Astrocyte of the hippocampus (primary cell): Measurements from ENCODE around the gene BLVRA.
"Not testable (repeated sequence)": the region's sequence is repeated elsewhere in the genome, so short reads cannot be mapped to it uniquely, and the experiment has no call there.

Experiments used
- DNase-seq: peaks from one replicate; pipeline ENCODE4 v3.0.0; 2011; ENCODE audit warnings: low read depth, low spot score

BLVRA gene

GRCh38 chr7:43769791-43770465 lies 11.4 kb downstream of the BLVRA start:
- DNase-seq, result no peak

- no peak for DNase-seq
Observed at GRCh38 chr7:43771128-43771527, 12.6 kb downstream of the BLVRA start.

- DNase-seq, result no peak
Observed at GRCh38 chr7:43771573-43771972, 13.1 kb downstream of the BLVRA start.

- DNase-seq, result not testable (repeated sequence)
Observed at GRCh38 chr7:43773268-43773667, 14.8 kb downstream of the BLVRA start.

- not testable (repeated sequence) for DNase-seq
Observed at GRCh38 chr7:43775255-43775654, 16.8 kb downstream of the BLVRA start.

GRCh38 chr7:43778293-43779044 lies 20.0 kb downstream of the BLVRA start:
- DNase-seq, result not testable (repeated sequence)

- no peak for DNase-seq
Observed at GRCh38 chr7:43779045-43779812, 20.7 kb downstream of the BLVRA start.

- DNase-seq, result no peak
Observed at GRCh38 chr7:43781726-43782607, 23.5 kb downstream of the BLVRA start.

- no peak for DNase-seq
Observed at GRCh38 chr7:43782768-43783555, 24.5 kb downstream of the BLVRA start.

GRCh38 chr7:43784030-43784584 lies 25.6 kb downstream of the BLVRA start:
- DNase-seq, result no peak

- DNase-seq, result not testable (repeated sequence)
Observed at GRCh38 chr7:43784585-43785087, 26.2 kb downstream of the BLVRA start.

GRCh38 chr7:43785420-43785819 lies 26.9 kb downstream of the BLVRA start:
- DNase-seq, result peak; percentile 77

GRCh38 chr7:43787771-43788170 lies 29.3 kb downstream of the BLVRA start:
- no peak for DNase-seq

- no peak for DNase-seq
Observed at GRCh38 chr7:43790006-43790405, 31.5 kb downstream of the BLVRA start.

- no peak for DNase-seq
Observed at GRCh38 chr7:43790834-43791233, 32.4 kb downstream of the BLVRA start.

GRCh38 chr7:43791665-43792064 lies 33.2 kb downstream of the BLVRA start:
- DNase-seq, result no peak

GRCh38 chr7:43792471-43793150 lies 34.1 kb downstream of the BLVRA start:
- DNase-seq, result no peak

- no peak for DNase-seq
Observed at GRCh38 chr7:43799605-43800004, 41.1 kb downstream of the BLVRA start.

- no peak for DNase-seq
Observed at GRCh38 chr7:43803865-43804264, 45.4 kb downstream of the BLVRA start.

GRCh38 chr7:43808410-43808809 lies 49.9 kb downstream of the BLVRA start:
- DNase-seq, result no peak
